HG02623 (cell line): ENCODE data around the gene SMAD7.

Source experiments
- ATAC-seq: cut with Tn5 transposase; IDR thresholded peaks from one replicate; pipeline ENCODE4 v1.9.1; 2021; ENCODE audit warnings: moderate library complexity; ENCODE audit not compliant: unreplicated experiment

SMAD7 gene

GRCh38 chr18:48917579-48918517, 32.9 kb downstream of the SMAD7 start:
- ATAC-seq = no peak

- no peak for ATAC-seq
Observed at GRCh38 chr18:48915626-48916425, 34.9 kb downstream of the SMAD7 start.

GRCh38 chr18:48914581-48915251, 36.0 kb downstream of the SMAD7 start:
- no peak for ATAC-seq

- ATAC-seq = no peak
Observed at GRCh38 chr18:48913775-48914174, 37.0 kb downstream of the SMAD7 start.

- no peak for ATAC-seq
Observed at GRCh38 chr18:48913201-48913600, 37.6 kb downstream of the SMAD7 start.

GRCh38 chr18:48910972-48911545, 39.7 kb downstream of the SMAD7 start:
- ATAC-seq = no peak

GRCh38 chr18:48909721-48910120, 41.0 kb downstream of the SMAD7 start:
- no peak for ATAC-seq

- ATAC-seq = no peak
Observed at GRCh38 chr18:48908916-48909315, 41.8 kb downstream of the SMAD7 start.

GRCh38 chr18:48905513-48905912, 45.3 kb downstream of the SMAD7 start:
- ATAC-seq = no peak

GRCh38 chr18:48904847-48905394, 45.8 kb downstream of the SMAD7 start:
- ATAC-seq = no peak

GRCh38 chr18:48904091-48904490, 46.7 kb downstream of the SMAD7 start:
- no peak for ATAC-seq

- ATAC-seq = no peak
Observed at GRCh38 chr18:48902856-48903601, 47.7 kb downstream of the SMAD7 start.

GRCh38 chr18:48902023-48902855, 48.5 kb downstream of the SMAD7 start:
- no peak for ATAC-seq

- no peak for ATAC-seq
Observed at GRCh38 chr18:48901145-48902022, 49.4 kb downstream of the SMAD7 start.

- no peak for ATAC-seq
Observed at GRCh38 chr18:48900469-48900868, 50.3 kb downstream of the SMAD7 start.

GRCh38 chr18:48899558-48900174, 51.1 kb downstream of the SMAD7 start:
- ATAC-seq = no peak

- ATAC-seq = no peak
Observed at GRCh38 chr18:48898521-48898920, 52.2 kb downstream of the SMAD7 start.

GRCh38 chr18:48897531-48897930, 53.2 kb downstream of the SMAD7 start:
- ATAC-seq = no peak
